Astrocyte of the cerebellum (primary cell): ENCODE results near the gene NUB1.

Experiments
- DNase-seq: peaks from one replicate; pipeline ENCODE4 v3.0.0-alpha.2; 2011; ENCODE audit warnings: low read depth
- H3K4me3 ChIP-seq: 2 replicates; pipeline ENCODE4 v1.5.1; 2011; ENCODE audit warnings: mild to moderate bottlenecking, low read depth, low read length, moderate library complexity
- in situ Hi-C: cut with HindIII; loops from 2 replicates; pipeline ENCODE4 v1.10.0; 2017; ENCODE audit warnings: low sequenced_read_pairs
- TF ChIP-seq, protein P1 (sequence below): IDR thresholded peaks from 2 replicates; pipeline ENCODE4 v1.5.1; 2012; ENCODE audit warnings: low read length, low read depth, moderate library complexity, mild to moderate bottlenecking; ENCODE audit errors: missing control alignments

Gene NUB1

DNA sequence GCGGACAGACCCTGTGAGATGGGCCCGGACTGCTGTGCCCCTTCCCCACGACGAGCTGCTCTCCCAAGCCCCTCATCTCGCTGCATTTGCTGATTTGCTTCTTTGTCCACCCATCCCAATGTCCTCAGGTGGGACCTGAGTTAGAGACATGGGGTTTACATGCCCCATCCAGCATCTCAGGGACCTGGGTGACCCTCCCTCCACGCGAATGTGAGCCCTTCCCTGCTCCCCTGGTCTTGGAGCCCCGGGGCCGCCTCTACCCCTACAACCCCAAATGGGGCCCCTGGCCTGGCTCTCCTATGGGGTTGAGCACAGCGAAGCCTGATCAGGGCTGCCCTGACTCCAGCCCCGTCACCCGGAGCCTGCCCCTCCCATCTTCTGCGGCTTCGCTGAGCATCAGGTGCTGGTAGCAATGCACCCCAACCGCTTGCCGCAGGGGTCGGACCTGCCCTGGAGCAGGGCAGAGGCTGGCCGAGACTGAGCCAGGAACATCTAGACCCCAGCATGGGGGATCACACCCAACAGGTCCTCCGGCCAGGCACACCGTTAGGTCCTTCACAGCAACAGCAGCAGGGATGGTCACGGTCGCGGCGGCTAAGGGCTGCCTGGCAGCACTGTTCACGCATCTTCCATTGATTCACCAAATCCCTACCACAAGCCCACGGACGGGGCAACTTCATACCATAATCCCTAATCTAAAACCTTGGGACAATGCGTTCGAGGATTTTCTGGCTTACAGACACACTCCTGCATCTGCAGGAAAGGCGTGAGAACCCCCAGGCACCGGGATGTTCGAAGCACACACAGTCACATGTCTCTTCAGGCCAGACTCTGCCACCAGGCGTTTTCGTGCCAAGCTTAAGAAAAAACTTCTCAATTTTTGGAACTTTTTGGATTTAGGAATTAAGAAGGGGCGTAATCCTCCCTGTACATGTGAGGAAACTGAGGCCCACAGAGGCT lies 52.7 kb downstream of the NUB1 start:
- in situ Hi-C loops = no loop called here
- DNase-seq = no peak
- TF ChIP-seq, protein P1, sequence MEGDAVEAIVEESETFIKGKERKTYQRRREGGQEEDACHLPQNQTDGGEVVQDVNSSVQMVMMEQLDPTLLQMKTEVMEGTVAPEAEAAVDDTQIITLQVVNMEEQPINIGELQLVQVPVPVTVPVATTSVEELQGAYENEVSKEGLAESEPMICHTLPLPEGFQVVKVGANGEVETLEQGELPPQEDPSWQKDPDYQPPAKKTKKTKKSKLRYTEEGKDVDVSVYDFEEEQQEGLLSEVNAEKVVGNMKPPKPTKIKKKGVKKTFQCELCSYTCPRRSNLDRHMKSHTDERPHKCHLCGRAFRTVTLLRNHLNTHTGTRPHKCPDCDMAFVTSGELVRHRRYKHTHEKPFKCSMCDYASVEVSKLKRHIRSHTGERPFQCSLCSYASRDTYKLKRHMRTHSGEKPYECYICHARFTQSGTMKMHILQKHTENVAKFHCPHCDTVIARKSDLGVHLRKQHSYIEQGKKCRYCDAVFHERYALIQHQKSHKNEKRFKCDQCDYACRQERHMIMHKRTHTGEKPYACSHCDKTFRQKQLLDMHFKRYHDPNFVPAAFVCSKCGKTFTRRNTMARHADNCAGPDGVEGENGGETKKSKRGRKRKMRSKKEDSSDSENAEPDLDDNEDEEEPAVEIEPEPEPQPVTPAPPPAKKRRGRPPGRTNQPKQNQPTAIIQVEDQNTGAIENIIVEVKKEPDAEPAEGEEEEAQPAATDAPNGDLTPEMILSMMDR = no peak
- no peak overlapping the region for H3K4me3 ChIP-seq

DNA sequence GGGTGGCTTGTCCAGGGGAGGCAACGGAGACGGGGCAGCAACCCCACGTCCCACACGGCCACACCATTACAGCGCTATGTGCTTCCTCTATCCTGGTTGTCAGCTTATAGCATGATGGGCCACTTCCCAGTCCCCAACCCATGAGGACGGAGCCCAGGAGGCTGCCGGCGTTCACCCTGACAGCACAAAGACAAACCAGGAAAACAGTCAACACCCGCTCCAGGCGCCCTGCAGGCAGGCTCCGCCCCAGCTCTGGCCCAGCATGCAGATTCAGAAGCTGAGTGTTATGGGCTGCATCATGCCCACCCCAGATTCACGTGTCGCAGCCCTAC lies 53.4 kb downstream of the NUB1 start:
- H3K4me3 ChIP-seq = no peak overlapping the region
- TF ChIP-seq, protein P1 = no peak
- no peak for DNase-seq
- in situ Hi-C loops = no loop called here

DNA sequence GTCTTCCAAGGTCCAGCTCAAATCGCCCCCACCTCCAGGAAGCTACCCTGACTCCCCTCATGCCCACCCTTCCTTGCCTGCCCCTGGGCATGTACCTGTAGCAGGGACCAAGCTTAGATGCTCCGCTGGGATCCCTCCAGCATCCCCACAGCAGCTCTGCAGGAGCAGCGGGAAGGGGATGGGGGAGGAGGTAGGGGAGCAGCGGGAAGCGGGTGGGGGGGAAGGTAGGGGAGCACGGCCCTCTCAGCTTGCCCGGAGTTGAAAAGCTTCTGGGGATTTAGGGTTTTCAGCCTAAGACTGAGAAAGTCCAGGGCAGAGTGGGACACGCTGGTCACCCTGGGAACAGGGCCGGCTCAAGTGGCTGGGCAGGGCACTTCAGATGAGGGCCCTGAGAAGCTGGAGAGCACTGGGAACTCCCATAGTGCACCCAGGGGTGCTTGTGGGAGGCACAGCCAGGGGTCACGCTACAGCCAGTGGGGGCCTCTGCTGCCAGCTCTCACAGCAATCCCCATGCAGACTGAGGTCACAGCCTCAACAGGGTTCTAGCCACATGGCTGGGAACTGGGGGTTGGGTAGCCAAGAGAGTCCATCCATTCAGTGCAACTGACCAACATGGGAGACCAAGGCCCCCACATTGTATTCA lies 54.8 kb downstream of the NUB1 start:
- TF ChIP-seq, protein P1 = no peak
- no peak overlapping the region for H3K4me3 ChIP-seq
- in situ Hi-C loops = no loop called here
- no peak for DNase-seq

DNA sequence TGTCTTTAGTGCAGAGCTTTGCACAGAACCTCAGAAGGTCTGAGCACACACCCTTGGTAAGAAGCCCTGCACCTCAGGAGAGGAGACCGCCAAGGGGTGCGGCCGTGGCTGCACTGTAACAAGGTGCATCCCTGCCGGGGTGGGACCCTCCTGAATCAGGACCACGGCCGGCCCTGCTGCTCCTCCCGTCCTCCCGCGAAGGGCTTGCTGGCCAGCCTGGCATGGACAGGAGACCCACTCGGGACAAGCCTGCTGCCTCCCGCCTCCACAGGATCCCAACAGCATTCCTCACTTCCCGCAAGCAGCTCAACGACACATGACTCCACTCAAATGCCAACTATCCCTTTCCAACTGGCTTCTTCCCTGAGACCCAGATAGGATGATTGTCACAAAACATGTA lies 55.4 kb downstream of the NUB1 start:
- H3K4me3 ChIP-seq = no peak overlapping the region
- TF ChIP-seq, protein P1 = no peak
- DNase-seq = no peak
- in situ Hi-C loops = no loop called here

DNA sequence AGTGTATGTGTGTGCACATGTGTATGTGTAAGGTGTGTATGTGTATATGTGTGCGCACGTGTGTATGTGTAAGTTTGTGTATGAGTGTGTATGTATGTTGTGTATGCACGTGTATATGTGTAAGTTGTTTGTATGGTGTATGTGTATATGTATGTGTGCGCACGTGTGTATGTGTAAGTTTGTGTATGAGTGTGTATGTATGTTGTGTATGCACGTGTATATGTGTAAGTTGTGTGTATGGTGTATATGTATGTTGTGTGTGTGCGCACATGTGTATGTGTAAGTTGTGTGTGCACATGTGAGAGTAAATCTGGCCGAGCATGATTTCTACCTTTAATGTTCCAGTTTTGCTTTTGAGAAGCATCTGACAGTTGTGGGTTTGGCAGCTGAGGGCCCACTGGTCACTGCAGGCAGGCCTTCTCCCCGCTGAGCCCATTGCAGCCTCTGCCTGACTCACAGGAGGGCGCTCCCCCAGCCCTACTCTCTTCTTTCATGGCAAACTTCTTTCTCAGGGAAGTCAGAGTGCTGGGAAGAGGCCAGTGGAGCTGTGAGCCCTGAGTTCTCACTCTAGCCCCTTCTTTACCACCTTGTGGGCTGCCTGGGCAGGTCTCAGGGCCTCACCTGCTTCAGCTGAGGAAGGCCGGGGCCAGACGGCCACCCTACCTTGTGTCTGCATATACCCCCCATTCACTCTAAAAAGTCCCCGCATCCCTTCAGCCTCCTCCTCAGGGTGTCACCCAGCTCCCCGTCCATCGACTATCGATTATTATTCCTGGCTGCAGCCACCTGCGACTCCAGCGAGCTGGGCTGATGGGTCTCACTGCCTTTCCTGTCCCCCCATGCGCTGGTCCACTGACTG lies 57.1 kb downstream of the NUB1 start:
- TF ChIP-seq, protein P1 = peak; percentile 3
- no peak overlapping the region for H3K4me3 ChIP-seq
- in situ Hi-C loops = no loop called here
- no peak for DNase-seq

DNA sequence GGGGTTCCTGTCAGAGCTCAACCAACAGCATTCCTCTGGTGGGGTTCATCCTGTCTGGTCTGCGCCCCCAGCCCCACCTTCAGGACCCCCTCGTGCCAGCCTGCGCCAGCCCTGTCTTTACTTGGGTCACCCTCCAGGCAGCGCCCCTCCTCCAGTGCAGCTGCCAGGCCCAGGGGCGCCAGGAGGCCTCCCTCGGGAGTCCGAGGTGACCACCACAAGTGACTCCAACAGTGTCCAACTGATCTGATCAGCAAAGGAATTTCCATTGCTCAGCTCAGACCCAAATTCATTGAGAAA lies 57.6 kb downstream of the NUB1 start:
- in situ Hi-C loops = no loop called here
- DNase-seq = no peak
- TF ChIP-seq, protein P1 = no peak
- no peak overlapping the region for H3K4me3 ChIP-seq
